GM18870 (cell line): ENCODE measurements around the gene KCP.

ENCODE experiments used
- ATAC-seq: cut with Tn5 transposase; IDR thresholded peaks from one replicate; pipeline ENCODE4 v1.9.1; 2021; ENCODE audit warnings: moderate library complexity; ENCODE audit not compliant: unreplicated experiment

Gene KCP

DNA sequence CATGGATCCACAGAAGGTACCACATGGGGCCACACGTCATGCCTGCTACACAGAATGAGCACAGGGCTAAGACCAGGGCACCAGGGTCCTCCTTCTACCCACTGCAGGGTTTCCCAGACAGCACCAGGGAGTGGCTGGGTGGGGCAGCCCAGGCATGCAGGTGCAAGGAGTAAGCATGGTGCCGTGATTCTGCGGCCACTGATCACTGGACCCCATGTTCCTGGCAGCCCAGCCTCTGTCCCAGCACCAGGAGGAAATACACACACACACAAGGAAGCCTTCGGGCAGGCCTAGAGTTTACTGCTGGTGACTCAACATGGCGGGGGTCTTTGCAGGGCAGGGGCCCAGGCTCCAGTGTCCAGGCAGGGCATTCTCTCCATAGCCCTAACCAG, 33.9 kb downstream of the KCP start:
- ATAC-seq = no peak

DNA sequence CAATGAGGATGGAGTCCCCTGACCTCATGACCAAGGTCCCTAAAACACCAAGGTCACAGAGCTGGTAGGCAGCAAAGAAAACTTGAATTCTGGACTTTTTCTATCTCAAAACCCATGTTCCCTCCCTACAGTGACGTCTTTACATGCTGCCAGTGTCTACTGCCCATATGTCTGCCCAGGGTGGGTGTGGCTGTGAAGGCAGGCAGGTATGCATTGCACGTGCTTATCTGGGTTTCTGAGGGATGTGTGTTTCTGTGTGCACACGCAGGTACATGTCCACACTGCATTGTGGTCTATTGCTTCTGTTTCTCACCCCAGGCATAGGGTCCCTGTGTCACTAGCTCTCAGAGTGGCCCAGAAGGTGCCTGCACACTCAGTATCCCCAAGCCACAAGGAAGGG, 34.4 kb downstream of the KCP start:
- ATAC-seq = no peak

DNA sequence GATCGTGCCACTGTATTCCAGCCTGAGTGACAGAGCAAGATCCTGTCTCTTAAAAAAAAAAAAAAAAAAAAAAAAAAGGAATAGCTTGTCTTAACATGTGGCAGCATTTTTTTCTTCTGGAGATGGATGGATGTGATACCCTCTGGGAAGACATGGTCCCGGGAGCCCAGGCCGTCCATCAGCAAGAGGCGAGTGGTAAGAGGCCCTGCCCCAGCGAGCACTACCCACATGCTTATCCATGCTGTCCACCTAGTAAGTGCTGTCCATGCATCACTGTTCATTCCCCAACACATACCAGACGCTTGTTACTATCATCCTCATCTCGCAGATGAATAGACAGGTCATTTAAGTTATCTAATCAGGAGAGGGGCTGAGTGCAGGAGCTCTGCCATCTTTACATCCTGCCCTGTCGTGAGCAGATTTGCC, 35.0 kb downstream of the KCP start:
- no peak for ATAC-seq

DNA sequence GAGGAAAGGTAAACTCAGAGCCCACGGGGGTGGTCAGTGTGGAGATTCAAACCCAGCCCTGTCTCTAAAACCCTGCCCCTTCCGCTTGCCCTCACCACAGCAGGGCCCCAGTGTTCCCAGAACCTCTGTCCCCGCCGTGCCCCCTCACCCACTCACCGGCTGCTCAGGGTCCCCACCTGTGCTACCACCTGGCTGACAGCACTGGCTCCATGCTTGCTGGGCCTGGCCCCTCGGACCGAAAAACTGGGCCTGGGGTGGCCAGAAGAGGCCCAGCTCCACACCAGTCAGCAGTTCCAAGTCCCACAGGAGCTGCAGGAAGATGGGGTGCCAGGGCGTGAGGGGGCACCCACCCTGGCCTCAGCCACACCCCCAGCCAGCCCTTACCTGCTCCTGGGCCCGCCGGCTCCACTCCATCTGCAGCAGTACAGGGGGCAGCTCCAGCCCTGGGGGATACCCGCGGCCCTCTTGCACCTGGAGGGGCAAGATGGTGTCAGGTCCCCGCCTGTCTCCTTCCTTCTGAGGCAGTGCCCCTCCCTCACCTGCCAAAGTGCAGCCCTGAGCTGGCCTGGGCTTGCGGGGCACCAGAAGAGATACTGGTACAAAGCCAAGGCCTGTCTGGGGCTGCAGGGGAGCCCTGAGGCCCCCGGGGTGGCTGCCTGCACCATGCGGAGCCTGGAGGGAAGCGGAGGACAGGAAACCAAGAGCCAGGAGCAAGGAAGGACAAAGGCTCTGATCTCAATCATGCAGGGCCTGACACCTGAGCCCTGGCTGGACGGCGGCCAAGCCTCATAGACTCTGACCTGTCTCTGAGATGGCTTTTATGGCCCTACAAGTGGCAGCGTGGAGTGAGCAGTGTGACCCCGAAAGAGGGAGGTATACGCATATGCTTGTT, 36.1 kb downstream of the KCP start:
- no peak for ATAC-seq

DNA sequence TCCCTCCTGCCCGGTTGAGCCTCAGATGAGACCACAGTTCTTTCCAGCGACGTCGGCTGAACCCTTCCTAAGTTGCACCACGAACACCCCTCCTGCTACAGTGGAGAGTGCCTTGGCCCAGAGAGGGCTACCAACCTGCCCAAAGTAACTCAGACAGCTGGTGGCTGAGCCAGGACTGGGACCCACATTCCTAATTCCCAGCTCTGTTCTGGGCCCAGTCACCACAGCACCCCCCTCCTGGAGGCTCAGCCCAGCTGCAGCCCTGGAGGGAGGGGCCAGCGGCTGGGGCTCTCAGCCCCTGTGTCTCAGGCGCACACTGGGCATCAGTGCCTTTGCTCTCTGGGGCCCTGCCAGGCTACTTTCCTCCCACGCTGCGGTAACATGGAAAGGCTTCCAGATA, 37.3 kb downstream of the KCP start:
- no peak for ATAC-seq

DNA sequence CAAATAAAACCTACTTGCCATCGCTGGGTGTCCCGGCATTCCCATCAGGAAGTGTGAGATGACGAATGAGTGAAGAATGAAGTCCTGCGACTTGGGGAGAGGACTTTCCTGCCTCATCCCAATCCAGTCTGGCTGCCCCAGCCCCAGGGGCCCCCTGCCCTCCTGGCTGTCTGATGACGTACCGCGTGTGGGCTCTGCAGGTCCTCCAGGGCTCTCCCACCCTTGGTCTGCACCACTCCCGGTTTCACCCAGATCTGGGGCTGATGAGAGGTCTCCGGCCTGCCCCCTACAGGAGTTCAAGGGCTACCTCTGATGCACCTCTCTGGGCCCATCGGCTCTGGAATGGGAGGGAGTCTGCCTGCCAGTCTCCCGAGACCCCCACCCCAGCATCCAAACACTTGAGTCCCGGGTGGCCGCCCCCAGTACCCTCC, 38.1 kb downstream of the KCP start:
- no peak for ATAC-seq

DNA sequence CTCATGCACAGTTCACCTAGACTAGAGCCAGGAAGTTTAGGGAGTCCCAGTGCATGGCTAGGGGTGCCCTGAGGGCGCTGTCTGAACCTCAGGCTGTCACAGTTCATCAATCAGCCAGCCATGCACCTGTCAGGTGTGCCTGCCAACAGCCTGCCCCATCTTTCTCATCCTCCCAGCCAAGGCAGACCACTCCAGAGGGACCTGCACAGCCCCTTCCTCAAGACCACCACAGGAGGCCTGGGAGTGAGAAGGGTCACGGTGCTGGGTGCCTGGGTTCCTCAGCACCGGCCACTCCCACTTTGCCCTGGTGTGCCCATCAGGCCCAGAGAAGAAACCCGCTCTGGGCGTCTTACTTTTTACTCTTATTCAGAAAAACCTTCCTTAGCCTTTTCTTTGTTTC, 39.5 kb downstream of the KCP start:
- ATAC-seq = no peak

DNA sequence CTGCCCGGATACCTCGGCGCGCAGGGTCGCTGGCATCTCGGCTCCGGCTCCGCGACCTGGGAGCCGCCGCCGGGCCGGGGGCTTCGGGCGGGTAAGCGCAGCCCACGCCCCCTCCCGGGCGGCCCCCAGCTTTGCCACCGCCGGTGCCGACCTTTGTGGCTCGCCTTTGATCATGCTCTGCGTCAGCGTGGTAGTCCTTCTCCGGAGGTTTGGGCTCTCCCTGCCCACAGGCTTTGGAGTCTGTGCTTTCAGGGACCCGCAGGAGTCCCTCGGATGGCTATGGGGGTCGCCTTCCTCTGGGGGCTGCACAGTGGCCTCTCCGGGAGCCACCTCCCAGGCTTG, 40.6 kb downstream of the KCP start:
- ATAC-seq = no peak

DNA sequence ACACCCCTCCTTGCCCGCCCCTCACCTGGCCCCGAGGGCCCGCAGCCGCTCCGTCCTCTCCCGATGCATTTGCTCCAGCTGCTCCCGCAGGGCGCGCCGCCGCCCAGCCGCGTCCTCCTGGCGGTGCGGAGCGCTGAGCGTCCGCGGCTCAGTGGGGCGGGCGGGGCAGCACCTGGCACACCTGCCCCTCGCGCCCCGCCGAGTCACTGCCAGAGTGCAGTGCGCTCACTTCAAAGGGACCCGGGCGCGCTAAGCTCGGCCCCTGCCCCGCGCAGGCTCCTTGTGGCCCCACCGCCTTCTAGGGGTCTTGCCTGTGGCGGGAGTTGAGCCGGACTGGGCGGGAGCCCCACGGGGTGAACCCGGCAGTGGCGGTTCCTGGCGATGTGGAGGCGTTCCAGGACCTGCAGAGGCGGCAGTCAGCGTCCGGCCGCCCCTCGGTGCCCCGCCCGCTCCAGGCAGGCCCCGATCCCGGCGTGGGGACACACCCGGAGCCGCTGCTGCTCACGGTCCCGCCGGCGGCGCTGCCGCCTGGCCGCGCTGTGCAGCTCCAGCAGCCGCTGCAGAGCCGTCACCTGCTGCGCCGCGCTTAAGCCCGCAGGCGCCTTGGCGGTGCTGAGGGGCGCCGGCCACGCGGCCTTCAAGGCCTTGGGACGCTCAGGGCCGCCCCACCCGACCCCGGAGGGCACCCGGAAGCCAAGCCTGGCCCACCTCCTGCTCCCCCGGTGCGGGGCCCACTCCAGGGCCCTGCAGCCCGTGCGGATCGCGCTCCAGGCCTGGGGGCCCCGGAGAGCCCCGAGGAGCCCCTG, 41.2 kb downstream of the KCP start:
- no peak for ATAC-seq

DNA sequence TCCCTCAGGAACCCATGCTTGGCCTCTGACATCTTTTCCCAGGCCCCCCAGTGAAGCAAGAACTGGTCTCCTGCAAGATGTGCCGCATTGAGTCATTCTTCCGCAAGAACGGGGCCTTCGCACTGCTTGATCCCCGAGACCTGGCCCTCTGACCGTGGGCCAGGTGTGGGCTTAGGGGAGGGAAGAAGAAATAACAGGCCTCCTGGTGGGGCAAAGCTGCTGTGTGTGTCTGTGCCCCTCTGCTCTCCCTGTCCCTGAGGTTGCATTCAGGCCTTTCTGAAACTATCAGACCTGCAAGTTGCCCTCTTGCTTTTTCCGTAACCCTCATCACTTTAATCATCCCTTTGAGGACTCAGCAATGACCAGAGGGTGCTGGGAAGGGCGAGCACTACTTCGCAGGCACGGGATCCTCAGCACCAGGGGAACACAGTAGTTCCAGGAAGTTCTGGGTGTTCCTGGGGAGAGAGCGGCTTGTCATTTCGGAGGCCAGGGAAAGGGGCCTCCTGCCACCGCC, 41.8 kb downstream of the KCP start:
- ATAC-seq = no peak

DNA sequence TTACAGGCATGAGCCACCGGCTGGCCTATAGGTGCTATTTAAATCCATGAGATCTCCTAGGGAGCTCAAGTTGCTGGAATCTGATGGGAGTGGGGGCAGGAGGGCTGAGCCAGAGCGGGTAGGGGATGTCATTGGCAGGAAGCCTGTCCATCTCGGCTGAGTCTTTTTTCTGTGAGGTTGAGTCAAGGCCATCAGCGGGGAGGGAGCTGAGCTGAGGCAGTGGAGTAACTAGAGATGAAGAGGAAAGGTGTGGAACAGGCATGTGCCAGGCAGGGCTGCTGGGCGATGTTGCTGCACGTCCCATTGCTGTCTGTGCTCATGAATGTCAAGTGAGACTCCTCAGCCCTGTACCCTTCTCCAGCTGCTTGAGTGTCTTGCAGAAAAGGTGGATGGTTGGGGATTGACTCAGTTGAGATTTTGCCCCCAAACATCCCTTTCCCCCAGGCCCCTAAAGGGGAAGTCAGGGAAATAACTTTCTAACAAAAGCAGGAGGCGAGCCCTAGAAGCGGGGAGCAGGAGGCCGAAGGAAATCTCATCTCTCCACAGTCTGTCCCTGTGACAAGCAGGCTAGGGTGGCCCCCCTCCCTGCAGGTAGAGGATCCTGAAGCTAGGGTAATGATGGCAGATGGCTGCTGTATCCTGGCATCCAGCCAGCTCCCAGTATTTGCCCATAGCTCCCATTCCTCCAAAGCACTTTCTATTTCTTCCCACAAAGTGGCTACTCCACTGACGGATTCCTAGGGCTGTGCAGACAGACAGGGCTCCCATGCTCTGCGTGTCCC, 42.5 kb downstream of the KCP start:
- ATAC-seq = no peak

DNA sequence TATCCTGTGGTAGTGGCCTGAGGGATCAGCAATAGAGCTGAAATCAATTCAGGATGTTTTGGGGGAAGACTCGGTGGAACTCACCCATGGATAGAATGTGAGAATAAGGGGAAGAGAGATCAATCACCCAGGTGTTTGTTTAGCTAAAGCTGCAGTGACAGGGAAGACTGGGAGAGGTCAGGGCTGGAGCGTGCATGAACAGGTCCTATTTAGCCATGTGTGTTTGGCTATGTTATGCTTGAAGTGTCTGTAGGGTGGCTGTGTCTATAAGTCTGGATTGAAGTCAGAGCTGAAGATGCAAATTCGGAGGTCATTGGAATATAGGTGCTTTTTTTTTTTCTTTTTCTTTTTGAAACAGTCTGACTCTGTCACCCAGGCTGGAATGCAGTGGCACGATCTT, 43.3 kb downstream of the KCP start:
- ATAC-seq = no peak

DNA sequence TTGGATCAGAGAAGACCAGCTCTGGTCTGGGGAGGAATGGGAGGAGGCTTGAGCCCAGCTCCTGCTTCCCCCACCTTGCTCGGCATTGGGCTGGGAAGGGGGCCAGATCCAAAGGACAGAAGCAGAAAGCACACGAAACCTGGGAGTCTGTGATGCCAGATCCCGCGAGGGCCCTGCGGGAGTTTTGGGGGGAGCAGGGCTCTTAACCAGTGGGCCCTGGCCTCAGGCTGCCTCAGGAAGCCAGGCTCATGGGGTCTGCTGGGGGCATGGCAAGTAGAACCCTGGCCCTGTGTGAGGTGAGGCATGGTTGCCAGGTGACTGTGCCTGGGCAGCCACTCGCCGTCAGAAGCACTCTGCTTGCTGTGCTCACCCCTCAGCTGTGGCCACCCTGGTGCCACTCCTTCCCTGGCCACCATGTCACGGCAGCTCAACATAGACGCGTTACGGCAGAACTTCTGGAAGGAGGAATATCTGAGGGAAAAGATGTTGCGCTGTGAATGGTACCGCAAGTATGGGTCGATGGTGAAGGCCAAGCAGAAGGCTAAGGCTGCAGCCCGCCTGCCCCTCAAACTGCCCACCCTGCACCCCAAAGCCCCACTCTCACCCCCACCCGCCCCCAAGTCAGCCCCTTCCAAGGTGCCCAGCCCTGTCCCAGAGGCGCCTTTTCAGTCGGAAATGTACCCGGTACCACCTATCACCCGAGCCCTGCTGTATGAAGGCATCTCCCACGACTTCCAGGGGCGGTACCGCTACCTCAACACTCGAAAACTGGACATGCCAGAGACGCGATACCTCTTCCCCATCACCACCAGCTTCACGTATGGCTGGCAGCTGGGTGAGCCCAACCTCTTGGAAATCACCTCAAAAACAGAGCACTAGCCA, 44.3 kb downstream of the KCP start:
- ATAC-seq = no peak

DNA sequence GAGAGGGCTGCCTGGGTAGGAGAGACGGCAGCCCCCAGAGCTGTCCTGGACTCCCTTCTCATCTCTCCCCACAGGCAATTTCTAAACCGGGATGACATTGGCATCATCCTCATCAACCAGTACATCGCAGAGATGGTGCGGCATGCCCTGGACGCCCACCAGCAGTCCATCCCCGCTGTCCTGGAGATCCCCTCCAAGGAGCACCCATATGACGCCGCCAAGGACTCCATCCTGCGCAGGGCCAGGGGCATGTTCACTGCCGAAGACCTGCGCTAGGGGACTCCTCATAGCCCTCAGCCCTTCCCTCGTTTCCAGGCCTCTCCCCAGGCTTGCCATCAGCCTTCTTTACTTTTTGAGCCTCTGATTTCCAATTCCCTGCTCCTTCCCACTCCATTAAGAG, 45.2 kb downstream of the KCP start:
- ATAC-seq = no peak

DNA sequence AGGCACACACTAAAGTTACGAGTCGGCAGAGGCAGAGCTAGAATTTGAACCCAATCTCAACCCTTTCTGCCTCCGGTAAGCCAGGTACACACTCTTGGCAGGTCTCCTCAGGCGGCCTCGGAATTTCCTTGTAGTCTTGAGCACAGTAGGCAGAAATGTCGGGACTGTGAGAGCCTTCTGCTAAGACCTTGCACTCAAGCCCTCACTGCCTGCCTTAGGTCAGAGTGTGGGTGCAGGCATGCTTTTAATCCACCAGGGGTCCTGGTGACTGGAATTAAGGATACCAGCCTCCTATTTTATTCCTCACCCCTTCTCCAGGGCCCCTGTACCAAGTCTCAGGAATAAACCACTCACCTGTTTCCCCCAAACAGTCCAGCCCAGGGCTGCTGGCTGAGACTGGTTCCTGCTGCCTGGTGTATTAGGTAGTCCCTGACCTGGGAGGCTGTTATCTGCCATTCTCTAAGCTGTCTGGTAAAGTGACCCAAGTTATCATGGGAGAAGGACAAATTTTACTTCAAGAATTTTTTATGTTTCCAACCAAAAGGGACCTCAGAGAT, 47.0 kb downstream of the KCP start:
- ATAC-seq = peak; percentile 37

DNA sequence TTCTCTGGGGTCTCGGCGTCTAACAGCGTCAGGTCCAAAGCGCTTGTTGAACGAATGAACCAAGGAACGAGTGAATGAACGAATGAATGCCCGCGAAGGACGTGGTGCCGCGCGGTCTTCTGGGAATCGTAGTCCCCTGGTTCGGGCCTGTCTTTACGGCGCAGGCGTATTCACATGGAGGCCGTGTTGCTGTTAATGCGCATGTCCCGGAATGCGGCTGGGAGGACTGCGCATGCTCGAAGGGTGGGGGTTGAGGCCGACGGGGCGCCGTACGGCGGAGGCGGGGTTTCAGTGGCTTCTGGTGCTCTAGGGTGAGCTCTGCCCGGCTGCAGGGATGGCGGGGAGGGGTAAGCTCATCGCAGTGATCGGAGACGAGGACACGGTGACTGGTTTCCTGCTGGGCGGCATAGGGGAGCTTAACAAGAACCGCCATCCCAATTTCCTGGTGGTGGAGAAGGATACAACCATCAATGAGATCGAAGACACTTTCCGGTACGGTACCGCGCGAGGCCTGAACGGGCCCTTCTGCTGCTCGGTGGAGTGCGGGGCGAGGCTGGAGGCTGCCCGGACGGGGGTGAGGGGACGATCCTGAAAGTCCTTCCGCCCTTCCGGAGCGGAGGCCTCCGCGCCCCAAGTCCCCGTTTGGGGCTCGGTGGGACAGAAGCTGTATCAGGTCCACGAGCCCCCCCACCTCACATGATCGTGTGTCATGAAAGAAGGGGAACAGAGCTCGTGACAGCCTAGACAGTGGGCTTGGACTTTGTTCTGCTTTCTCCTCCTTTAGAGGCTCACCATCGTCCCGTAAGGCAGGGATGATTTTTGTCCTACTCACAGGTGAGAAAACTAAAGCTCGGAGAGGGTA, 47.7 kb downstream of the KCP start, which contains the start of gene ATP6V1F:
TSS of gene ATP6V1F (plus strand) at position 286 of the 862 bp plus-strand sequence. CDS start at position 335, 49 bp downstream.
- ATAC-seq = peak; percentile 80

DNA sequence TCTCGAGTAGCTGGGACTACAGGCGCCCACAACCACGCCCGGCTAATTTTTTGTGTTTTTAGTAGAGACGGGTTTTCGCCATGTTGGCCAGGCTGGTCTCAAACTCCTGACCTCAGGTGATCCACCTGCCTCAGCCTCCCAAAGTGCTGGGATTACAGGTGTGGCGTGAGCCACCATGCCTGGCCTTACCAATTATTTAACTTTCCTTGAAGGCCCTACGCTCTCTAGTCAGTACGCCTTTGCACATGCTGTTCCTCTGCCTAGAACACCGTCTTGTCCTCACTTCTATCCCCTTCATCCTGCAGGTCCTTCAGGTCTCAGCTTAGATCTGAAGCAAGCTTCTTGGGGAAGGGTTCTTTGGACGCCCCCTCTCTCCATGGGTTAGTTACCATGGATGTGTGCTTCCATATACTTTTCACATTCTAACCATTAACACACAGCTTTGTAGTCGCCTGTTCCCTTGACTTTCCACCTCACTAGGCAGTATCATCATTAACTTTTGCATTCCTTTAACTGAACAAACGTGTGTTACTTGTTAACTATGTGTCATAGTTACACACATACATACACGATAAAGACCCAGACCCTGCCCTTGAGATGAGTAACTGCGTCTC, 48.4 kb downstream of the KCP start:
- ATAC-seq = no peak
